Thoracic aorta (tissue), 2 donors: Measurements from ENCODE around the gene HIVEP2. TPM values are rescaled to one million over a fixed set of nuclear protein-coding genes. Genes with fewer than 3 reads are reported as not detected.

ENCODE experiments used
- ATAC-seq: fragments of 150-250 bp; one replicate; pipeline ENCODE4 v1.8.0; 2017; ENCODE audit warnings: low read depth; ENCODE audit not compliant: insufficient number of reproducible peaks, low FRiP score
- DNase-seq: peaks from one replicate; pipeline ENCODE4 v3.0.0-alpha.2; 2020; ENCODE audit warnings: low spot score
- H3K27ac ChIP-seq, 2 donors: fragments of 200-600 bp; sonication (generic); 1 replicate in 1 of 2; 2 replicates in 1 of 2; pipeline ENCODE4 v1.5.1; 2016; ENCODE audit warnings: mild to moderate bottlenecking in 2 of 2, moderate library complexity in 2 of 2
- H3K27me3 ChIP-seq: fragments of 200-600 bp; sonication (generic); replicated peaks from 2 replicates; pipeline ENCODE4 v1.6.0; 2016; ENCODE audit warnings: mild to moderate bottlenecking; ENCODE audit not compliant: insufficient read depth
- H3K36me3 ChIP-seq: fragments of 200-600 bp; sonication (generic); one replicate; pipeline ENCODE4 v1.5.1; 2016
- H3K4me1 ChIP-seq, 2 donors: fragments of 200-600 bp; sonication (generic); 1 replicate in 1 of 2; 2 replicates in 1 of 2; pipeline versions ENCODE4 v1.5.1 to v1.6.0; 2016; ENCODE audit warnings: low read depth in 2 of 2, mild to moderate bottlenecking in 1 of 2; ENCODE audit not compliant: control insufficient read depth in 1 of 2
- H3K4me3 ChIP-seq: fragments of 200-600 bp; sonication (generic); 2 replicates; pipeline ENCODE4 v1.5.1; 2016; ENCODE audit warnings: mild to moderate bottlenecking
- H3K9me3 ChIP-seq: fragments of 200-600 bp; sonication (generic); 2 replicates; pipeline ENCODE4 v1.5.1; 2016
- CTCF ChIP-seq: fragments of 200-600 bp; sonication (generic); IDR thresholded peaks from one replicate; pipeline ENCODE4 v1.5.1; 2019; ENCODE audit warnings: antibody characterized with exemption
- total RNA-seq, 2 donors: library from RNA; depleted of rRNA; stranded (reverse); fragments of >200 nt; gene quantifications; one replicate each; pipeline versions ENCODE4 v1.1.0 to v1.2.3, GENCODE V29; 2016

The HIVEP2 gene
- total RNA-seq, 2 donors from 2014 or later = 32.9 to 51.7 TPM

- Histone ChIP-seq H3K27ac (no peak overlapping the region), H3K4me1 (peaks cover 14 to 38% of the 10 kb centered on the region in 2 donors), H3K27me3 (no peaks in the 10 kb centered on the region), H3K4me3 (no peak overlapping the region), H3K36me3 (no peaks in the 10 kb centered on the region), H3K9me3 (no peaks in the 10 kb centered on the region)
- ATAC-seq (no peak), DNase-seq (no peak)
- TF ChIP-seq CTCF = no peak
Observed at GRCh38 chr6:142937986-142938385, 7.0 kb downstream of the HIVEP2 start.

GRCh38 chr6:142935553-142936517 is 9.1 kb downstream of the HIVEP2 start:
- Histone ChIP-seq H3K4me1 (peaks cover 12 to 24% of the 10 kb centered on the region in 2 donors), H3K9me3 (no peaks in the 10 kb centered on the region), H3K36me3 (no peaks in the 10 kb centered on the region), H3K4me3 (no peak overlapping the region), H3K27ac (no peak overlapping the region), H3K27me3 (no peaks in the 10 kb centered on the region)
- ATAC-seq (no peak), DNase-seq (no peak)
- TF ChIP-seq CTCF = no peak

- no peak for DNase-seq
- no peak for ATAC-seq
- no peak for TF ChIP-seq CTCF
- Histone ChIP-seq H3K9me3 (no peaks in the 10 kb centered on the region), H3K4me3 (no peak overlapping the region), H3K36me3 (no peaks in the 10 kb centered on the region), H3K27ac (no peak overlapping the region), H3K27me3 (no peaks in the 10 kb centered on the region), H3K4me1 (peaks cover 7 to 19% of the 10 kb centered on the region in 2 donors)
Observed at GRCh38 chr6:142934599-142934998, 10.4 kb downstream of the HIVEP2 start.

- peaks cover 7 to 19% of the 10 kb centered on the region in 2 donors for H3K4me1 ChIP-seq
- no peak for DNase-seq
- H3K4me3 ChIP-seq = no peak overlapping the region
- H3K27ac ChIP-seq = no peak overlapping the region
- H3K27me3 ChIP-seq = no peaks in the 10 kb centered on the region
- no peaks in the 10 kb centered on the region for H3K36me3 ChIP-seq
- H3K9me3 ChIP-seq = no peaks in the 10 kb centered on the region
- ATAC-seq = no peak
- no peak for TF ChIP-seq CTCF
Observed at GRCh38 chr6:142934106-142934505, 10.9 kb downstream of the HIVEP2 start.

- no peak for TF ChIP-seq CTCF
- Histone ChIP-seq H3K9me3 (no peaks in the 10 kb centered on the region), H3K36me3 (no peaks in the 10 kb centered on the region), H3K27me3 (no peaks in the 10 kb centered on the region), H3K27ac (no peak overlapping the region), H3K4me1 (peaks cover 7 to 19% of the 10 kb centered on the region in 2 donors), H3K4me3 (no peak overlapping the region)
- ATAC-seq (no peak), DNase-seq (no peak)
Observed at GRCh38 chr6:142933701-142934100, 11.3 kb downstream of the HIVEP2 start.
